Measurements from ENCODE around the gene PTPRD. TPM values are rescaled to one million over a fixed set of nuclear protein-coding genes. Genes with fewer than 3 reads are reported as not detected.

PTPRD gene
- total RNA-seq, 1 experiment from 2014 or later, result 32.5 TPM

GRCh38 chr9:9904041-9904440 is 708.8 kb downstream of the PTPRD start:
- Histone ChIP-seq H2BK20ac (ENCODE audit: low read depth, low read length, poor library complexity, severe bottlenecking) (no peak overlapping the region), H3K23ac (ENCODE audit: insufficient read length, low read depth, low read length) (no peak overlapping the region), H3K4ac (ENCODE audit: low read depth, low read length) (no peak overlapping the region), H2BK5ac (ENCODE audit: insufficient read length, low read length) (no peak overlapping the region), H3K4me1 (ENCODE audit: insufficient read depth, low read length) (no peaks in the 10 kb centered on the region), H3K18ac (ENCODE audit: insufficient read length, low read depth, low read length) (no peak overlapping the region), H2AK5ac (ENCODE audit: insufficient read length, low read length) (no peak overlapping the region), H3K27me3 (ENCODE audit: insufficient read depth, low read length) (no peaks in the 10 kb centered on the region), H2BK15ac (ENCODE audit: low read depth, low read length) (no peak overlapping the region), H3K14ac (ENCODE audit: insufficient read depth, low read length) (no peak overlapping the region), H2AFZ (ENCODE audit: low read length) (no peak overlapping the region), H3K79me2 (ENCODE audit: insufficient read depth, low read length) (no peaks in the 10 kb centered on the region), H4K8ac (replicated peaks; ENCODE audit: insufficient read length, low read depth, low read length) (no peak overlapping the region), H3K4me2 (ENCODE audit: insufficient read depth, insufficient read length, low read length) (no peak overlapping the region), H3K79me1 (ENCODE audit: insufficient read depth, low read depth, low read length, poor library complexity, severe bottlenecking) (no peaks in the 10 kb centered on the region), H3K9ac (ENCODE audit: extremely low read depth, insufficient read length, low read length) (no peak overlapping the region), H2BK120ac (ENCODE audit: low read depth, low read length, poor library complexity, severe bottlenecking) (no peak overlapping the region), H3K56ac (ENCODE audit: insufficient read length, low read depth, low read length) (no peak overlapping the region), H3T11ph (ENCODE audit: low read length) (no peak overlapping the region), H4K20me1 (ENCODE audit: control insufficient read depth, insufficient read depth, insufficient read length) (no peaks in the 10 kb centered on the region), H4K5ac (ENCODE audit: insufficient read length, low read depth, low read length) (no peak overlapping the region), H3K27ac (ENCODE audit: insufficient read length, low read depth, low read length) (no peak overlapping the region), H4K91ac (ENCODE audit: insufficient read length, low read depth, low read length) (no peak overlapping the region), H3K9me3 (ENCODE audit: control insufficient read depth, low read depth, low read length) (no peaks in the 10 kb centered on the region), H2BK12ac (ENCODE audit: insufficient read length, low read depth, low read length) (no peak overlapping the region), H3K23me2 (ENCODE audit: insufficient read length, low read depth, low read length, poor library complexity, severe bottlenecking) (no peaks in the 10 kb centered on the region)
- no peak overlapping the region for H3K27ac Mint-ChIP-seq
- no peaks in the 10 kb centered on the region for H3K27me3 Mint-ChIP-seq (ENCODE audit: low read depth)
- no peak for DNase-seq
- no peak for TF ChIP-seq CTCF (conservative IDR thresholded peaks at IDR 0.05)
- H3K4me3 Mint-ChIP-seq, result no peak overlapping the region
- H3K4me1 Mint-ChIP-seq, result peaks cover 7% of the 10 kb centered on the region in 2 experiments; a peak in 2 of 4 replicates
- H3K9me3 Mint-ChIP-seq, result no peaks in the 10 kb centered on the region
- WGBS (ENCODE audit: extremely low coverage, insufficient read length, low lambda C conversion rate), result no CpG with 5 or more reads among the region's 3 CpGs
- no peaks in the 10 kb centered on the region for H3K36me3 Mint-ChIP-seq (ENCODE audit: insufficient read depth in 1 of 3, low read depth in 3 of 3)

All from H9 (cell line).